Esophagus squamous epithelium (tissue), 4 donors: Measurements from ENCODE around the gene METTL16.

Source experiments
- POLR2A ChIP-seq, 4 donors: fragments of 450-650 bp; IDR thresholded peaks; one replicate each; pipeline ENCODE4 v1.6.1; 2017; ENCODE audit warnings: antibody characterized with exemption in 4 of 4, mild to moderate bottlenecking in 4 of 4, moderate library complexity in 3 of 4
- TF ChIP-seq, protein P1 (sequence below), 6 experiments: fragments of 450-650 bp in 4 of 6; fragments of 200-600 bp in 2 of 6; sonication (generic) in 2 of 6; IDR thresholded peaks; one replicate each; pipeline ENCODE4 v1.5.1; 2016 to 2019; ENCODE audit warnings: antibody characterized with exemption in 6 of 6, mild to moderate bottlenecking in 4 of 6, moderate library complexity in 4 of 6

DNA sequence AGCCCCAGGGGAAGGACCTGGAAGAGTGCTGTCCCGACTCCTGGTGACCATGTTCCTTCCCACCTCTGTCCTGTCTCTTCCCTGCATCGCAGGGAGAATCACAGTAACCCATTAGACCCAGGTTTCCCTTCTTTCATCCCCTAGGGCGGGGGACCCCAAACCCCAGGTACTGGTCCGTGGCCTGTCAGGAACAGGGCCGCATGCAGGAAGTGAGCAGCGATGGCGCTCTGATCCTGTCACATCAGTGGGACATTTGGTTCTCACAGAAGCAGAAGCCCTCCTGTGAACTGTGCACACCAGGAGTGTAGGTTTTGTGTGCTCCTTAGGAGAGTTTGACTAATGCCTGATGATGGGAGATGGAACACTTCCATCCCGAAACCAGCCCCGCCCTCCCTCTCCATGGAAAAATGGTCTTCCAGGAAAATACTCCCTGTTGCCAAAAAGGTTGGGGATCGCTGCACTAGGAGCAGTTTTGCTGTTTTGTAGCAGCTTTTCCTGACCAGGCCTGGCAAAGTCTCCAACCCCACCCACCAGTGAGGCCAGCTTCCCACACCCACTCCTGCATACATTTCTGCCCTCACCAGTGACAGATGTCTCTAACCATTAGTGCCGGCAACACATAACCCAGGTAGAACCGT is 121.4 kb downstream of the METTL16 start:
- TF ChIP-seq, protein P1, sequence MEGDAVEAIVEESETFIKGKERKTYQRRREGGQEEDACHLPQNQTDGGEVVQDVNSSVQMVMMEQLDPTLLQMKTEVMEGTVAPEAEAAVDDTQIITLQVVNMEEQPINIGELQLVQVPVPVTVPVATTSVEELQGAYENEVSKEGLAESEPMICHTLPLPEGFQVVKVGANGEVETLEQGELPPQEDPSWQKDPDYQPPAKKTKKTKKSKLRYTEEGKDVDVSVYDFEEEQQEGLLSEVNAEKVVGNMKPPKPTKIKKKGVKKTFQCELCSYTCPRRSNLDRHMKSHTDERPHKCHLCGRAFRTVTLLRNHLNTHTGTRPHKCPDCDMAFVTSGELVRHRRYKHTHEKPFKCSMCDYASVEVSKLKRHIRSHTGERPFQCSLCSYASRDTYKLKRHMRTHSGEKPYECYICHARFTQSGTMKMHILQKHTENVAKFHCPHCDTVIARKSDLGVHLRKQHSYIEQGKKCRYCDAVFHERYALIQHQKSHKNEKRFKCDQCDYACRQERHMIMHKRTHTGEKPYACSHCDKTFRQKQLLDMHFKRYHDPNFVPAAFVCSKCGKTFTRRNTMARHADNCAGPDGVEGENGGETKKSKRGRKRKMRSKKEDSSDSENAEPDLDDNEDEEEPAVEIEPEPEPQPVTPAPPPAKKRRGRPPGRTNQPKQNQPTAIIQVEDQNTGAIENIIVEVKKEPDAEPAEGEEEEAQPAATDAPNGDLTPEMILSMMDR (IDR thresholded peaks at IDR 0.05), result no peak
- TF ChIP-seq POLR2A (IDR thresholded peaks at IDR 0.05), result no peak
